ENCODE data around the gene NFATC1.

NFATC1 gene

DNA sequence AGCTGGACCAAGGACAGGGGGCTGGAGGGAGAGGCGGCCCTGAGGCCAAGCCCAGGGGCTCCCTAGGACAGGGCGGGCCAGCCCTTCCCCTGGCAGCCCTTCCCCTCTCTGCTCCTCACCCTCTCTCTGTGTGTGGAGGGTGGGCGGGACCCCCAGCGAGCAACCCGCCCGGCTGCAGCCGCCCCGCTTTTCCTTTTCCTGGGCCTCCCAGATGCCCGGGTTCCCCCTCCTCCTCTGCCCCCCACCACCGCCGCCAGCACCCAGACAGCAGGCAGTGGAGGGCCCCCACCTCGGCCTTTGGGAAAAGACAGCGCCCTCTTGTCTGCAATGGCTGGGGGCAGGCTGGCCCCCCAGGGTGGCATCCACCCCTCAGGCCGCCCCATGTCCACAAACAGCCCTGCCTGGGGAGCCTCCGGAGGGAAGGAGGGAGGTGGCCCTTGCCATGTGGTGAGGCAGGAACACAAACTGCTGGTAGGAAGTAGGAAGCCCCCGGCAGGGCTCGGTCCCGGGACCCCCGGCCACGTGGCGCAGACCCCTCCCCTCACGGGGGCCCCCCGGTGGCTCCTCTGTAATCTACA, 148.7 kb downstream of the NFATC1 start:
- DNase-seq, result no peak

DNA sequence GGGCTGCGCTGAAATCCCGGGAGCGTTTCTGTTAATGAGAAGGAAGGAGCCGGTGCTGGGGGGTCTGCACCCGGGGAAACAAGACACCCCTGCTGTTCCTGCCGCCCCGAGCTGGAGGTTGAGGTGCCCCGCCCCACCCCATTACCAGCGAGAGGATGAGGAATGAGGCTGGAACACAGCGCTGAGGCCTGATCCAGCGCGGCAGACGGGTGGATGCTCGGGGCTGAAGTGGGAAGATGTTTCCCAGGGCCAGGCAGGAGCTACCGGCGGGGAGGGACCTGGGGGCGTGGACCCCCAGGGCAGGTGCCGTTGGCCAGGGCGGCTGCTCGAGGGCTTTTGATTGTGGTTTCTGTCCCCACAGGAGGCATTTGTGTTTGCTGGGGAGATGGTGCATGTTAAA, 149.5 kb downstream of the NFATC1 start:
- DNase-seq, result no peak

DNA sequence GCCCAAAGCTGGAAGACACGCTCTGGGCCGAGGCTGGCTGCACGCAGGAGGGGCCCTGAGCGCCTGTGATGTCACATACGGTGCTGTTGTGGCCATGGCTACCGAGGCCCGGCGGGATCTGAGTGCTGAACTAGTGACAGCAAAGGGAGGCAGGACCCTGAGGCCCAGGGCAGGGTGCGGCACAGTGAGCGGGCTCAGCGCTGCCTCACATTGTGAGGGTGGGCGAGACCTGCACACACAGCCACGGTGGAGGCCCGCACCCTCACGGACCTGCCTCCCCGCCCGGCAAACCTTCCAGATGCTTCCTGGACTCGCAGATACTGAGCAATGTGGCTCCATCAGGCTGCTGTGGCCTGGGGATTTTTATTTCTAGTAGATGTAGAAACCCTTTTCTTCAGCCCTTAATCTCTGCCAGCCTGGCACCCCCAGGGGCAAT, 150.0 kb downstream of the NFATC1 start:
- no peak for DNase-seq

DNA sequence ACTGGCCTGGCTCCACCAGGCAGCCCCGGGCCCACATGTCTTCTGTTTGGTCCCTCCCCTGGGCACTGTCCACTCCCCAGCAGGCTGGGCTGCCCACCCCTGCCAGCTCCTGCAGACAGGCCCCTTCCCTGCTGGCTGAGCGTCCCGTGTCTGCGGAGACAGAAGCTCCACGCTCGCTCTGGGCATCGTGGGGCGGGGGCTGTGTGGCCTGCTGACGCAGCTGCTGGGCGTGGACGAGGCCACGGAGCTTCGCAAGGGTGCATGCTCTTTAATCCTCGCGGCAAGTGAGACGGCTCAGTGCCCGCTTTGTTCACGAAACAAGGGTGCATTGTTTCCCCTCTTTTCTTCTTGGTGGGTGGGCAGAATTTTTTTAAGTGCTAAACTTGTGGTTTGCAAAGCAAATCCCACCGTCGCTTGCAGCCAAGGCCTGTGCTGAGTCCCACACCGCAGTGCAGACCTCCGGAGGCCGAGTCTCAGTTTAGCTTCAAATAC, 151.1 kb downstream of the NFATC1 start:
- DNase-seq, result no peak

DNA sequence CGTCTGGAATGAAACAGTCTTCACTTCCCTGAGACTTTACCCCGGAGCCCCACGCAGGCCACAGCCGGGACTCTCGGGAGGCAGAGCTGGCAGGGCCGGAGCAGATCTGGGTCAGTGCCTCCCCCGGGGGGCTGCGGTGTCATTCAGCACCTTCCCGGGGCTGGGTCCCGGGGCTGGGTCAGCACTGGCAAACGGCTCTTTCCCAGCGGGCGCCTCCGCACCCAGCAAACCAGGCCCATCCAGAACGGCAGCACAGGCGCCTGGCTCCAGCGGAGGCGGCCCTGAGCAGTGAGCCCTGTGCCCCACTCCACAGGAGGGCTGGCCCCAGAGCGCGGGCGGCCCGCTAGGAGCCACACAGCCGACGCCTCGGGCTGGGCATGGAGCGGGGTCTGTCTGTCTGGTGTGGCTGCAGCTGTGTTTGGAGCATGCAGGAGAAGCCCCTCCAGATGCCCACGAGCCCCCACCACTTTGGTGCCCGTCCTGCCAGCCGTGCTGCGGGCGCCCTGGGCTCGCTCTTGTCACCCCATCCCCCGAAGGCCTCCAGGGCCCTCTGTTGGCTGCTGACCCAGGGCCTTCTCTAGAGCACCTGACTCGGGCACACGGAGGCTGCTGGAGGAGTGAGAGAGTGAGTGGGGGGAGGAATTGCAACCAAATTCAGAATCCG, 151.8 kb downstream of the NFATC1 start:
- no peak for DNase-seq

DNA sequence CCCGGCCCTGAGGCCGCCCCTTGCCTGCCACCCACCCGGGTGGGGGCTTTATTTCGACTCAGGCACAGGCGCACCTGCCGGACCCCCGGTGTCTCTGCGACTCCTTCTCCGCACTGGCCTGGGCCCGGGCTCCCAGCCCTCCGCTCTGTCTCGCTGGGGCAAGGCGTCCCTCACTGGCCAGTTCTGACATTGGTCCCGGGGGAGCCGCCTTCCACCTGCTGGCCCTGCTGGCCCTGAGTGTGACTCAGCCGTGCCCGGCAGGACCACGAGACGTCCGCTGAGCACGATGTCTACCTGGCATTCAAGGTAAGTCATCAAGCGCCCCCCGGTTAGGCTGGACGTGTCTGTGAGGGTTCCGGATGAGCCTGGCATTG, 152.3 kb downstream of the NFATC1 start:
- DNase-seq, result no peak

DNA sequence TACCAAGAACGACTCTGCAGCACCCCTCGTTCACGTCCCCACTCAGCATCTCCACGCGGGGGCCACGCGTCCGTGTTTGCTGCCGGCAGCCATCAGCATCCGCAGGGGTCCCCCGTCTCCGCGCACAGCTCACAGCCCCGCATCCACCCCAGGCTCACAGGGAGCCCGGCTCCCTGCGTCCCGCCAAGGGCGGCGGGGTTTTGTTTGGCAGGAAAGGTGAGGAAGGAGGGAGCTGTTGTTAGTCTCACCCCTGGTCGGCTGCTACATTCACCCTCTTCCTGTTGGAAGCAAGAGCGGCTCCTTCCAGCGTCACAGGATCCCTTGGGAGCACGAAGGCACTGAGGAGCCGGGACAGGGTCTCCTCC, 152.9 kb downstream of the NFATC1 start:
- no peak for DNase-seq

DNA sequence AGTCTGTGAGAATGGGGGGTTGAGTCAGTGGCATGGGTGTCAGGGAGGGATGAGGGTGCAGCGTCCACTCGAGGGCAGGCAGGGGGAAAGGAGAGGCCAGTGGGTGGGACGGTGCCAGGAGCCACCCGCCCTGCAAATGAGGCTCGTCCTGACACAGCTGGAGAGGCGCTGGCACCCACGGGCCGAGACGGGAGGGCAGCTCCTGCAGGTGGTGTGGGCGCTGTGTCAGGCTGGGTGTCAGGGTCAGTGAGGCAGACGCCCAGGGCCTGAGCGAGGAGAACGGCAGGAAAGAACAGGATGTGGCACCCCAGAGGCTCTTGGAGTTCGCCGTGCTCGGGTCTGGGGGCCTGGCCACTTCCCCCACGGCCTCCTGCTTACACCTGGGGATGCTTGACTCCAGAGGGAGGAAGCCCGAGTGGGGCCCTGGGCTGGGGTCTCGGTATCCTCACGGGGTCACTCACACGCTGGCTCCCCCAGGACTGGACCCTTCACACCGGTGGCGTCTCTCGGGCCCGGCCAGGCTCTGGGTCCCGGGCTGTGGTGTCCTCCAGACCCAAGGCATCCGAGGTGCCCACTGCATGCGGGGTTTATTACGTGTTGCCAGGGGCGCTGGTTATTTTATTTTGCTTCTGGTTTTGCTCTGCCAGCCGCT, 153.4 kb downstream of the NFATC1 start:
- DNase-seq, result no peak

DNA sequence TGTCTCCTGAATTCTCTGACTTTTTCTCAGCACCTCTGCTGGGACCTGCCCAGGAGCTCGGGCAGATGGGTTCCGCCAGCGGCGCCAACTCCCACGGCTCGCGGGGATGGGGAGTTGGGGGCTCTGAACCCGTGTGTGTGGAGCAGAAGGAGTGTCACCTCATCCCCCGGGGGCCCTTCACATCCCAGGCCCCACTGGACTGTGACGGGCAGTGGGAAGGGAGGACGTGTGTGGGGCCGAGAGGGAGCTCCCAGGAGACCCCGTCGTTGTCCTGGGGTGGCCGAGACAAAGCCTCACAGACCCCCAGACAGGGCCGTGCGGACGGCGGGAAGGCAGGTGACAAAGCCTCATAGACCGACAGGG, 153.9 kb downstream of the NFATC1 start:
- no peak for DNase-seq

DNA sequence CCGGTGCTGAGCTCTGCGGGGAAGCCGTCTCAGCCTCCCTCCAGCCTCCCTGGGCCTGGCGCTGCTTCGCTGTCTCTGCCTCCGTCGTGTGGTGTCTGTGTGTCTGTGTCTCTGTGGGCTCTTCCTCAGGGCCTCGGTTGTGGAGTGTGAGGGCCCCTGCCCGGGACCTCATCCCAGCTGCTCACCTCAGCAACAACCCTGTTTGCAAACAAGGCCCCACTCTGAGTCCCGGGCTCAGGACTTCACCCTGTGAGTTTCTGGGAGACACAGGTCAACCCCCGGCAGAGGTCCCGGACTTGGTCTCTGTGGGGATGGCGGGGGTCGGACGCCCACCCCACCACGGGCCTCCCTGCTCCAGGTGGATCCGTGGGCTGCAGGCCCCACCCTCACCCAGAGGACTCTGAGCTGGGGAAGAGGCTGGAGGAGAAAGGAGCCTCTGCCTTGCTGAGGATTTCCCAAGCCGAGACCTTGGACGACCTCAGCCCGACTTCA, 156.5 kb downstream of the NFATC1 start:
- no peak for DNase-seq

DNA sequence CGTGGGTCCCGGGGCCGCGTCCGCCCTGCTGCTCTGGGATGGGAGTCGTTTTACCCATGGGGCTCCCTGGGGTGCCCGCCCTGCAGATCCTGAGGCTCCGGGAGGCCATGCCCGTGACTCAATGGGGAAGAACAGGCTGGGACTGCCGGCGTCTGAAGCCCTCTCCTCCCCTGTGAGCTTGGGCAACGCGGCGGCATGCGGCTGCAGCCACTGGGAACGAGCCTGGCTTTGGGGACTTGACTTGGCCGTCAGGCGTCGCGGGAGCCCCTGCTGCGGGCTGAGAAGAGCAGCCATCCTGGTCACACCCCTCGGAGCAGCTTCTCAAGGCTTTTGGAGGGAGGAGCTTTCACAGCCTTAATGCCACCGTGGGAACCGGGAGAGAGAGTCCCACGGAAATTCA, 157.0 kb downstream of the NFATC1 start:
- no peak for DNase-seq

DNA sequence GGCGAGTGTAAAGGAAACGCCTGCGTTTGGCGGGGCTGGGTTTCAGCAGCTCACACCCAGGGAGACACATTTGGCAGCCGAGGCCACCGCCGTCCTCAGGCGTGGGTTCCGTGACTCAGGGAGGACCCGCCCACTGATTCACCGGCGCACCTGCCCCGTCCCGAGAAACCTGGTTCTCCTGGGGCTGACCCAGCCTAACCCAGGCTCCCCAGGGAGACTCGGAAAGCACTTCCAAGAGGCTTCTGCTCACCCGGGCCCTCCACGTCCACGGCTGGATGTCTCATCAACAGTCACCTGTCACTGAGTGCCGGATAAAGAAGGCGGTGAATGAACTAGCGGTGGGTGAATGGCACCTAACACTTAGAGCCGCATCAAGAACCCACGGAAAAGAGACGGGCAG, 157.4 kb downstream of the NFATC1 start:
- no peak for DNase-seq

DNA sequence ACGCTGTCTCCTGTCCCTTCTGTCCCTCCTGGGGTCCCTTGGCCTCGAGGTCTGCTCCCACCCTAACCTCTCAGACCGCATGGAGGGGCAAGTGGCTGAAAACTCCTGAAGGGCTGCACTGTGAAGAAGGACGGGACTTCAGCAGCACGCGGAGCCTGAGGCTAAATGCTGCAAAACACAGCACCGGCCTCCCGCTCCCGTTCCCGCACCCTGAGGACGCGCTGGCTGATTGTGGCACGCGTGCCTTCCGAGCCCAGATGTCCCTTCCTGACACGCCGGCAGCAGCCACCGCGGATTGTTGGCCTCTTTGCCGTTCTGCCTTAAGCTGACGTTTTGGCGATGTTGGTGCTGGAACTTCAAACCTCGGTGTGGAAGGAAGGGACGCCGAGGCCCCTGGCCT, 158.0 kb downstream of the NFATC1 start:
- no peak for DNase-seq

DNA sequence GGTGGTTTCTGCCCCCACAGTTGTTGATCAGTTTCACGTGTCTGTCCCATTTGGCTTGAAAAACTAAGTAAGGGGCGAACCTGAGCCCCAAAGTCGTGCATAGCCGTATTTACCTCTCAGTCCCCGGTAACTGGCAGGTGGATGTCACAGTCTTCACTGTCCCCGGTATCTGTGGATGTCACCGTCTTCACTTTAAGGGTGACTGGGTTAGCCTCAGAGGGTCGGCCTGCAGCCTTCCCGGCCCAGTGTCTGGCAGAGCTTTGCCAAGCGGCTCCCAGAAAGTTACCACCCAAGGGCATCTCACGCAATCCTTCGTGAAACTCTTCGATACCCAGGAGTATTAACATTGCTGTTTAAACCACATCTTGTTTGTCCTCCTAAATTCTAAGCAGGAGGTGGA, 158.6 kb downstream of the NFATC1 start:
- DNase-seq, result no peak

DNA sequence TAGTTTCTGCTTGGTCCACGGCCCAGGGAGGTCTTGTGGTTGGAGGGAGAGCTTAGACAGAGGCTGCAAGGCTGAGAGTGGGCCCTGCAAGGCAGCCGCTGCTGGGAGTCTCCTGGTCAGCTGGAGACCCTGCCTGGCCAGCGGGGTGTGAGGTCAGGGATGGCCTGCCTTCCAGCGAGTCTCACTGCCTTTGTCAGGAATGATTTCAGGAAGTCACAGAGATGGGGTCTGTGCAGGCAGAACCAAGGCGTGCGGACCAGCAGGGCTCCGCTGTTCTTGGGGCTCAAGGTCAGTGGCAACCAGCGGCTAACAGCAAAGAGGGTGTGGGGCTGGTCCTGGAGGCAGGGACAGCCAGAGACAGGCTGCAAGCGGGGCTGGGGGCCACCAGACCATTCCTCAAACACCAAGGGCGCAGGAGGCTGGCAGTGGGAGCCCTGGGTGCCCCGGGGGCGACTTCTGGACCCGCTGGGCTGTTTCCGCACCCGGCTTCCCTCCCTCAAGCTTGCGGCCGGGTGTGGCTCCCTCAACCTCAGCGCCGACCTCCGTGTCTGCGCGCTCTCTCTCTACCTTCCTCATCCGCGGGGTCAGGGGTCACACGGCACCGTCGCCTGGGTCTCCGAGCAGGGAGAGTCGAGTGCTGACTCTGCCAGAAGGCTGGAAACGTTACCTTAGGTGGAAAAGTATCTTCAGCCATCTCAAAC, 159.4 kb downstream of the NFATC1 start:
- no peak for DNase-seq

DNA sequence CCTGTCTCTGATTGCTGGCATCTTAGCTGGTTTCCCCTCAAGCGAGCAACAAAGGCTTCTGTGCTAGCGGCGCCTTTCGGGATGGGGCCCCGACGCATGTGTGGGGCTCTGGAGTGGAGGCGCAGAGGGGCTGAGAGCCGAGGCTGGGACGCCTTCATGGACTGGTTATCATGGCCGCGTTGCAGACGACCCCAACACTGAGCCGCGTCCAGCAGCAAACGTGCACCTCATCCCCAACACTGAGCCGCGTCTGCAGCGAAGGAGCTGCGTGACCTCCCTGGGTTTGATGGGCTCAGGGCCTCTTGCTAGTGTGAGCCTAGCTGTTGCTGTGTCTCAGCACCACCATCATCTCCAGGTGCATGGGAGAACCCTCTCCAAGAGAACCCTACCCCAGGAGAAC, 160.2 kb downstream of the NFATC1 start:
- no peak for DNase-seq

DNA sequence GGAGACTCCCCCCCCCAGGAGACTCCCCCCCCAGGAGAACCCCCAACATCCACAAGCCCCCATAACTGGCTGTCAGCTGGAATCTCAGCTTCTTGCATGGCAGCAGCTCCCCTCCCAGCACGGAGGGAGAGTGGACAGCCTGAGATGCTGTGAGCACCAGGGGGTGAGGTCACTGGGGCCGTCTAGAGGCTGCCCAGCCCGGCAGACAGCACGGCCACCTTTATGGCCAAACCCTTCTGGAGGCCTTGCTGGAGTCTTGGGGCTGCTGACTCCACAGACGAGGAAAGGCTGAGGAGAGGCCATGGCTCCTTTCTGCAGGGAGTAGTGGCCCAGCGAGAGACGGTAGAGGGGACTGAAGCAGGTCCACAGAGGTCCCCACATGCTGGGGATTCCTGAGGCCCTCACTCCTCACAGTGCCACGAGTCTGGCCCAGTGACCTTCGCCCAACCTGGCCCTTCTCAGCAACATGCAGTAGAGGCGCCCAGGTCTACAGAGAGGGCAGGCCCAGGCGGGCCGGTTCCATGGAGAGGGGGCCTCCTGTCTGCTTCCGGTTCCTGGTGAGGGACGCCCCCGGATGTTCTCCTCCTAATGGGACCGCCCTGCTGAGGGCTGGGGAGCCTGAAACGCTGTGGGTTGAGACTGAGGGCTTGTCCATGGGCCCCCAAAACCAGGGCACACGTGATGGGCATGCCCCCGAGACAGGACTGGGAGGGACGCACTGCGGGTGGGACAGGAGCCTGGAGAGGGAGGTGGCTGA, 161.3 kb downstream of the NFATC1 start:
- DNase-seq, result no peak

DNA sequence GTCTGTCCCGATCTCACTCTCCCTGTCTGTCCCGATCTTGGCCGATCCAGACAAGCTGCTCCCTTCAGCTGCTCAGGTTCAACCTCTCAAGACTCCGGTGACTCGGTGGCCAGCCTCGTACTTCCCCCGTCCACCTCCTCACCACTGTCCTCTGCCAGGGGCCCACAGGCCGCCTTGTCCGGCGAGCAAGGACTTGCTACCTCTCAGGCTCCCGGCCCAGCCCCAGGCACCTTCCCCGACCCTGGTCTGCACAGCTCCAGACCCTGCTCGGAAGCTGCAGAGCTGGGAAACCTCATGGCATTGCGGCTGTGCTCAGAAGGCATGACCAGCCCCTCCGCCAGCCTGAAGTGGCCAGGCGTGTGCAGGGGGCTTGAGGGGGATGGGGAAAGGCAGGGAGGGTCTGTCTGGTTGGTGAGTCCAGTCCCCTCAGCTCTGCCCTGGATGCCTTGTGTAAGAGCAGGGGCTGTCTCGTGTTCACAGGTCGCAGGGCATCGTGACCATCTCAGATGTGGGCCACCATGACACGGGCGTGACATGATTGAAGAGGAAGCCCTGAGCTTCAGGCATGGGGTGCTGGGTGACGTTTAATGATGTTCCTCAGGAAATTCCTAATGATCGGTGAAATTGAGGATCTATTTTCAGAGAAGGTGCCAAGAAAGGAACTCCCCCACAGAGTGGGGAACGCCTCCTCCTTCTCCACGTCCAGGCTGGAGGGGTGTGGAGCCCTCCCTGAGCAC, 162.6 kb downstream of the NFATC1 start:
- no peak for DNase-seq

DNA sequence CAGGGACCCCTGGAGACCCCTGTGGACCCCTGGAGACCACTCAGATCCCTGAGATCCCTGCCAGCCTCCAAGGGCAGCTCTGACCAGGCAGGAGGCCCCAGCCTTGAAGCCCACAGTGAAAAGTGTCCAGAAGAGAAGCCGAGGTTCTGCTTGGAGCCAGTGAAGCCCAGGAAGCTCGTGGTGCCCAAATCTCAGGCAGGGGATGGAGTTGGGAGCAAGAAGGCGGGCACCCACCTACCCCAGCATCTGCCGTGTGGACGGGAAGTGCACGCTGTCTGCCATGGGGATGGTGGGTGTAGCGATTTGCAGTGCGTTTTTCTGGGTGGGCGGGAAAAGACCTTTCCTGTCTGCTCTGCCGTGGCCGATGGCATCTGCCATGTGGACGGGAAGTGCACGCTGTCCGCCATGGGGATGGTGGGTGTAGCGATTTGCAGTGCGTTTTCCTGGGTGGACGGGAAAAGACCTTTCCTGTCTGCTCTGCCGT, 163.2 kb downstream of the NFATC1 start:
- no peak for DNase-seq

DNA sequence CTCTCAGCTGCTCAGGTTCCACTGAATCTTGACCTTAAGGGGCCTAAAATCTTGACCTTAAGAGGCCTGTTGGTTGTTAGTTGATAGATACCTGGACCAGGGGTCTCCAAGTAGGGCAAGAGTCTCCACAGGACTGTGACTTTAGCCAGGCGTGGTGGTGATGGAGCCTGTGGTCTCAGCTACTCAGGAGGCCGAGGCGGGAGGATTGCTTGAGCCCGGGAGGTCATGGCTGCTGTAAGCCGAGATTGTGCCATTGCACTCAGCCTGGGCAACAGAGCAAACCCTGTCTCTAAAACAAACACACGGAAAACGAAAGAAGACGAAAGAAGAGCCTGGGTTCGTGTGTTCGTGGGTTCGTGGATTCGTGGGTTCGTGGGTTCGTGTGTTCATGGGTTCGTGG, 163.7 kb downstream of the NFATC1 start:
- no peak for DNase-seq

DNA sequence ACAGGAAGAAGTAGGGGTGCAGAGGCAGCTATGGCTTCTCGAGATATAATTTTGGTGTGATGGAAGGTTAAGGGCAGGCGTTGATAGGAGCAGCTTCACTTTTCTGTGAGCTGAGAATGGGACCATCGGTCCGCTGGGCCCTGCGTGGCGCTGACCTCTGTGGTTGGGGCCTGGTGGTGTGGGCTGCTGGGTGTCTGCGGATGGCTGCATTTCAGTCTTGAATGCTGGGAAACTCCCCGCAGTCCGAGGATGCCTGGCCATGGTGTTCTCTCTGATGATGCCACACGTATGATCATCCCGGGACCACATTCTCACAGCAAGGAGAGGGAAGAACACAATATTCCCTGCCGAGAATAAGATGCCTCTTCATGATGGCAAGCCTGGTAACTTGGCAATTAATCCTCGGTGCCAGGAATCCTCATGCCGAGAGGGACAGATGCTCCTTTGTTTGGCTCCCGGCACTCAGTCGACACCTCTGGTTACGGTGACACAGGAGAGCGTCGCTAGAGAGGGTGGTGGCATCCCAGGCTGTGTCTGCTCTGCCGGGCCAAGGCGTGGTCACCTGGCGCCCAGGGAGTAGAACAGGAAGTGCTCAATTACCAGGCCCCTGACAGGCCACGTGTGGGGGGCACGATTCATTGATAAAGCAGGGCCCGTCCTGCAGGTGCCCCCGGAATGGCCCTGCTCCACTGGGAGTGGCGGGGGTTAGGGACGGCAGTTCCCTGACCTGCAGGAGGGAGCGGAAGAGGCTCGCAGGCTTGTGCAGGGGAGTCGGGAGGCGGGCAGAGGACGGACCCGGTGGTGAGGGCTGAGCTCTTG, 164.5 kb downstream of the NFATC1 start:
- no peak for DNase-seq
